IPS DF 6.9 (cell line): ENCODE measurements around the gene TEX55.

Source experiments
- DNase-seq: peaks from one replicate; pipeline ENCODE4 v3.0.0-alpha.2; 2013; ENCODE audit warnings: low read depth, low spot score
- H3K27ac ChIP-seq: one replicate; pipeline ENCODE4 v1.5.1; 2013; ENCODE audit warnings: low read length, control low read depth
- H3K27me3 ChIP-seq: 2 replicates; pipeline ENCODE4 v1.6.1; 2013; ENCODE audit warnings: mild to moderate bottlenecking, low read length; ENCODE audit not compliant: control insufficient read depth, insufficient read depth
- H3K36me3 ChIP-seq: 2 replicates; pipeline ENCODE4 v1.6.1; 2013; ENCODE audit warnings: low read length; ENCODE audit not compliant: control insufficient read depth, insufficient read depth
- H3K4me1 ChIP-seq: 2 replicates; pipeline ENCODE4 v1.6.1; 2013; ENCODE audit warnings: low read length; ENCODE audit not compliant: control insufficient read depth, insufficient read depth
- H3K4me3 ChIP-seq: 2 replicates; pipeline ENCODE4 v1.5.1; 2013; ENCODE audit warnings: mild to moderate bottlenecking, low read length
- H3K9me3 ChIP-seq: 2 replicates; pipeline ENCODE4 v1.6.1; 2013; ENCODE audit warnings: low read length, inconsistent platforms; ENCODE audit not compliant: control insufficient read depth, insufficient read depth
- whole genome bisulfite sequencing: extraction: QIAGEN DNeasy Blood & Tissue Kit; methylation state at CpG from one replicate; pipeline ENCODE4 v1.1.7; 2013; ENCODE audit warnings: mixed read lengths, missing lambda C conversion rate; ENCODE audit not compliant: insufficient read length, insufficient coverage; 5-methylcytosine and 5-hydroxymethylcytosine counted together

Gene TEX55

DNA sequence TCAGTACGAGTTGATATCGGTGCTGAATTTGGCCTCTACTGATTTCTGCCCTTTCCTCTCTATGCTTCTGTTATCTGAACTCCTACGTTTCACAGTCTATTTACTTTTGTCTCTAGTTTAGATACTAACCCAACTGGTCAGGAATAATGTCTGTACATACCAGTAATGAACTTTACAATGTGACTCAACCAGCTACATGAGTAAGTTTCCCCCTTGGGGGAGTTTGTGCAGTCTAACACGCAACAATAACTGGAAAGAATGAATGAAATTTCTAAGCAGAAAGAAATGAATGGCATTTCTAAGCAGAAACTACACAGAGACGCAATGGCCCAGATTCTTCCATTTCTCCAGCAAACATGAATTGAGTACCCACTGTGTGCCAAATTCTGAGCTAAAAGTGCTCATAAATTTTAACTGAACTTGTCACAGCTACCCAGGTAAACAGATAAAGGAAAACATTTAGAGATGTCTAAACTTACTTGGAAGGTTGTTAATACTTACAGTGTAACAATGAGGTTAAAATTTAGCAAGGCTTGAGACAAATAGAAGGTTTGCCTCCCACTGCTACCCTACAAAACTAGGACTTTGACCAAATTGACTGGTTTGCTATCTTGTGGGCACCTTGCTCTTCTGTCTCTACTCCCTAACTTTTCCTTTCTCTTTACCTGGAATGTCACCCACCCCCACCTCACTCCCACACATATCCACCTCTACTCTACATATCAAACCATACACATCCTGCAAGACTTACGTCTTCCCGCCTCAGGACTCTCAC, 39.0 kb downstream of the TEX55 start:
- H3K4me3 ChIP-seq, result no peak overlapping the region
- peaks cover 2% of the 10 kb centered on the region; the same call in 1 of the 2 replicates for H3K27me3 ChIP-seq
- H3K36me3 ChIP-seq, result no peaks in the 10 kb centered on the region
- no peak overlapping the region for H3K27ac ChIP-seq
- 0 out of 2 replicates have a peak, but pooled peaks cover 1% of the 10 kb centered on the region for H3K4me1 ChIP-seq
- H3K9me3 ChIP-seq, result no peaks in the 10 kb centered on the region
- no peak for DNase-seq
- WGBS, result 100% methylated on average over 1 of the region's 7 CpGs

DNA sequence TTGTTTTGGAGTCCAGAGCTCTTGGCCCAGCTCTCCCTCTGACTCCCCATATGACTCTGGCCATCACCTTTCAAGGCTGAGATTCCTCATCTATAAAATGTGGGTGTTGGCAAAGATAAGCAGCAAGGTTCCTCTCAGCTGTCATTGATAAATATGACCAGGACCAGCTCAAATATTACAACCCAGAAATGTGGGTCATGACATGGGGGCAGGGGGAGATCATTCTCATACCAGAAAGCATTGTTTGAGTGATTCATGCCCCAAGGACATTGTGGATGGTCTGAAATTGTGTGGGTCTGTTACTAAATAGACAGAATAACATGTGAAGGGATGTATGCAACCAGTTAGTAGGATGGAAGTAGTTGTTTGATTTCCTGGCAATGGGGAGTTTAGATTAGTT, 41.3 kb downstream of the TEX55 start:
- Histone ChIP-seq H3K4me1 (0 out of 2 replicates have a peak, but pooled peaks cover 1% of the 10 kb centered on the region), H3K36me3 (no peaks in the 10 kb centered on the region), H3K27ac (no peak overlapping the region), H3K4me3 (no peak overlapping the region), H3K27me3 (peaks cover 2% of the 10 kb centered on the region; the same call in 1 of the 2 replicates), H3K9me3 (no peaks in the 10 kb centered on the region)
- no peak for DNase-seq

DNA sequence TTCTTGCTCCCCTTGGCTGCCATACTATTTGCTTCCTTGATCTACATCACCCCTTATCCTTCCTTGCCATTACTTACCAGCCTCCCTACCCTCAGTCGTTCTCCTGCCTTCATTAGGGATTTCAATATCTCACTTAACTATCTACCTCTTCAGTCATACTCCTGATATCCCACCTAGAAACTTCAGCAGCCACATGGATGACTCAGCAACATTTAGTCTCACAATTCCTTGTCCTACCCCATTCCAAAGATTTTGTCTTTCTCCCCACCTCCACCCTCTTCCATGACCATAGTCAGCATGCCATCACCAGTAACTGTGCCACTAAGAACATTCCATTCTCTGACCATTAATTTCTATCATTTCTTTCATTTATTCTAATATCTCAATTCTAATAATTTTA, 45.8 kb downstream of the TEX55 start:
- no peak for DNase-seq
- H3K9me3 ChIP-seq, result no peaks in the 10 kb centered on the region
- WGBS, result no CpG with 5 or more reads among the region's 1 CpG

DNA sequence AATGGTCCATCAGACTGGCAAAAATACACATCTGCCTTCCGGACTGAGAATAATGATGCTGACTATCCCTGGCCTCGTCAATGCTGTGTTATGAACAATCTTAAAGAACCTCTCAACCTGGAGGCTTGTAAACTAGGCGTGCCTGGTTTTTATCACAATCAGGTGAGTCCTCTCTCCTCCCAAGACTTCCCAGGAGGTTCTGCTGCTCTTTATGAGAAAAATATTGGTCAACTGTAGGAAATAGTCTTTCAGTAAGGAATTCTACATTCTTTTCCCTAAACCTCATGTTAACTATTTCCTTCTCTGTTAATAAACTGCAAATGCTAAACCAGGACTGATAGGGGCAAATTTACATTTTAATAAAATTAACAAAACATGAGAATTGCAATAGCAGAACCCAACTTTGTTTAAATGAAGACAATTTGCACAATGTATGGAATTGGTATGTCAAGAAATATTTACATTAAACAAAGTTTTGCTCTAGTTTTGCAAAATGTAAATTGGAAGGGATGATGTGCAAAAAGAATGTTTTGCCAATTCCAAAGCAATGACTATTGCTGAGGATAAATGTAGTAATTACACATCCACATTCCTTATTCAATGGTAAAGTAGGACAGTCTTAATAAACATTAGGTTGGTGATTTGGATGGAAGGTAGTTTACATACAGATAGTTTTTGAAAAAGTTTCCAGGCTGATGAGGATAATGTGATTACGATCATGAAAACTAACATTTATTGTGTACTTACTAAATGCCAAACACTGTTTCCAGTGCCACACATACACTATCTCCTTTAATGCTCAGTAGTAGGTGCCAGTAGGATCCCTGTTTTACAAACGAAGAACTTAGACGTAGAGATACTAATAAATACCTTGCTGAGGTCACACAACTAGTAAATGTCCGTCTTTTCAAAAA, 48.5 kb downstream of the TEX55 start:
- whole genome bisulfite sequencing, result no CpG with 5 or more reads among the region's 7 CpGs
- no peaks in the 10 kb centered on the region for H3K9me3 ChIP-seq
- no peaks in the 10 kb centered on the region; the same call in 1 of the 2 replicates for H3K4me1 ChIP-seq
- no peaks in the 10 kb centered on the region for H3K36me3 ChIP-seq
- DNase-seq, result no peak
- H3K27me3 ChIP-seq, result no peaks in the 10 kb centered on the region
- no peak overlapping the region for H3K4me3 ChIP-seq
- H3K27ac ChIP-seq, result no peak overlapping the region

More for the DNA sequence above, 45.8 kb downstream of the TEX55 start:
- Histone ChIP-seq H3K27me3 (peaks cover 2% of the 10 kb centered on the region; the same call in 1 of the 2 replicates), H3K27ac (no peak overlapping the region), H3K36me3 (no peaks in the 10 kb centered on the region), H3K4me3 (no peak overlapping the region), H3K4me1 (peaks cover 1% of the 10 kb centered on the region; the same call in 1 of the 2 replicates)

DNA sequence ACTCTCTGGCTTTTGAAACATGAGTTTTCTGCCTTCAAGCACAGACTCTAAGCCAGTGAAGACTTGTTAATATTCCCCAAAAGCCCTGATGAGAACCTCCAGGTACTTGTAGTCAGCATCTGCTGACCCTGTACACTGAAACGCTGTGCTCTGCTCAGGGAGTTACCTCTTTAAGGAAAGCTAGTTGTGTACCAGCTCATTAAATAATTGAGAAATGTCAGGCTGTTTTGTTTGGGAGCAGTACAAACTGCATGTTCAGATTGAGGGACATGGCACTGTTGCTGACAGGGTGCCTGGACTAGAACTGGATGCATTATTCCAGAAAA, 49.1 kb downstream of the TEX55 start:
- WGBS, result no CpG with 5 or more reads among the region's 1 CpG
- DNase-seq, result no peak
- Histone ChIP-seq H3K9me3 (no peaks in the 10 kb centered on the region), H3K4me1 (no peaks in the 10 kb centered on the region; the same call in 1 of the 2 replicates), H3K36me3 (no peaks in the 10 kb centered on the region), H3K27ac (no peak overlapping the region), H3K4me3 (no peak overlapping the region), H3K27me3 (no peaks in the 10 kb centered on the region)

DNA sequence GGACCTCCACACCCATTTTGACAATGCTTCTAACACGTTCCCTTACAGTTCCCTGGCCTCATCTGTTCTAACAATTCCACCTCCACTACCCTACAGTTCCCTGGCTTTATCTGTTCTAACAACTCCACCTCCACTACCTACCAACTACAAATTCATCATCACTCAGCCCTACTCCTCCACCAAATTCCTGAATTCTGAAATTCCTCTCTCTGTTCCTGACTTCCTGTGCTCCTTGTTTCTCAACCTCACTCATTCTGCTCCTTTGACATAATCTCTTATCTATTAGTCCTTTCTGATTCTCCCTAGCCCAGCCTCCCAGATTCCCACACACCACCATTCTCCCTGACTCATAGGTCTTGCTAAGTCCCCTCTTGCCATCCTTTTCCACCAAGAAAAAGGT, 49.9 kb downstream of the TEX55 start:
- no peaks in the 10 kb centered on the region for H3K27me3 ChIP-seq
- no peak overlapping the region for H3K27ac ChIP-seq
- no peaks in the 10 kb centered on the region for H3K9me3 ChIP-seq
- DNase-seq, result no peak
- no peak overlapping the region for H3K4me3 ChIP-seq
- H3K36me3 ChIP-seq, result no peaks in the 10 kb centered on the region
- no peaks in the 10 kb centered on the region; the same call in 1 of the 2 replicates for H3K4me1 ChIP-seq
- WGBS, result no CpG with 5 or more reads among the region's 1 CpG
